Measurements from ENCODE around the gene SREK1IP1.

The SREK1IP1 gene

GRCh38 chr5:64758901-64759300 is 9.6 kb downstream of the SREK1IP1 start:
- DNase-seq (ENCODE audit: extremely low spot score): no peak
- TF ChIP-seq CTCF (IDR thresholded peaks at IDR 0.05; ENCODE audit: control extremely low read depth, extremely low read depth, low read depth, missing control alignments): no peak
- CTCF ChIA-PET: interaction anchor here (0.9 to 3.3 kb wide), 5 partner anchors 9 to 25 kb away, joined by 3 to 14 read pairs (median 3); partner anchors contain the start of genes CWC27 and SREK1IP1
- POLR2A ChIA-PET: no interaction called here

GRCh38 chr5:64754066-64754465 is 14.4 kb downstream of the SREK1IP1 start:
- TF ChIP-seq CTCF (IDR thresholded peaks at IDR 0.05; ENCODE audit: control extremely low read depth, extremely low read depth, low read depth, missing control alignments): no peak
- ChIA-PET POLR2A (no interaction called here), CTCF (interaction anchor here (1.3 kb wide), 2 partner anchors 29 to 729 kb away, joined by 3 to 5 read pairs; no protein-coding TSS in a partner anchor)

GRCh38 chr5:64749385-64749784 is 19.1 kb downstream of the SREK1IP1 start:
- ChIA-PET CTCF (interaction anchor here (0.6 to 1.7 kb wide), 8 partner anchors 9 to 113 kb away, joined by 3 to 4 read pairs (median 4); no protein-coding TSS in a partner anchor), POLR2A (no interaction called here)
- DNase-seq (ENCODE audit: extremely low spot score): no peak
- TF ChIP-seq CTCF (IDR thresholded peaks at IDR 0.05; ENCODE audit: control extremely low read depth, extremely low read depth, low read depth, missing control alignments): no peak

More at GRCh38 chr5:64754066-64754465, 14.4 kb downstream of the SREK1IP1 start:
- no peak for DNase-seq (ENCODE audit: extremely low spot score)

- CTCF ChIA-PET: interaction anchor here (1.1 to 3.3 kb wide), 3 partner anchors 11 to 21 kb away, joined by 3 to 13 read pairs (median 3); partner anchors contain the start of genes CWC27 and SREK1IP1
- POLR2A ChIA-PET: no interaction called here
- no peak for TF ChIP-seq CTCF (IDR thresholded peaks at IDR 0.05; ENCODE audit: control extremely low read depth, extremely low read depth, low read depth, missing control alignments)
- no peak for DNase-seq (ENCODE audit: extremely low spot score)
Measured at GRCh38 chr5:64746446-64746845, 22.0 kb downstream of the SREK1IP1 start.

DNA sequence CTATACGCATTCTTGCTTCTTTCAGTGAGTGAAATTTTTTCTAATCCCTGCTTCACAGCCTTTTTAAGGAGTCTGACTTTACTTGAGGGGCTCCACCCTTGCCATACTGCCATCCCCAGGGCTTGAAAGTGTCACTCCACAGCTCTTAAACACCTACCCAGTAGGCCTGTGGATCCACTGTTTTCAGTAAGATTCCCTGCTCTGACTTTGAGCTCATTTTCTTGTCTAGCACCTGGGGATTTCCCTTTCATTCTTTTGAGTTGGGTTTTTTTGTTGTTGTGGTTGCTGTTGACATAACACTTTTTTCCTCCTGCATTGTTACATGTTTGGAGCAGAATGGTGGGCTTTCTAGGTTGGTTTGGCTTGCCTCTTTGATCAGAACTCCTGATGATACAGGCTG is 23.6 kb downstream of the SREK1IP1 start:
- DNase-seq (ENCODE audit: extremely low spot score): no peak
- ChIA-PET CTCF (interaction anchor here (1.0 to 3.3 kb wide), 3 partner anchors 14 to 39 kb away, joined by 3 to 13 read pairs (median 4); partner anchors contain the start of genes CWC27 and SREK1IP1), POLR2A (no interaction called here)
- no peak for TF ChIP-seq CTCF (IDR thresholded peaks at IDR 0.05; ENCODE audit: control extremely low read depth, extremely low read depth, low read depth, missing control alignments)

DNA sequence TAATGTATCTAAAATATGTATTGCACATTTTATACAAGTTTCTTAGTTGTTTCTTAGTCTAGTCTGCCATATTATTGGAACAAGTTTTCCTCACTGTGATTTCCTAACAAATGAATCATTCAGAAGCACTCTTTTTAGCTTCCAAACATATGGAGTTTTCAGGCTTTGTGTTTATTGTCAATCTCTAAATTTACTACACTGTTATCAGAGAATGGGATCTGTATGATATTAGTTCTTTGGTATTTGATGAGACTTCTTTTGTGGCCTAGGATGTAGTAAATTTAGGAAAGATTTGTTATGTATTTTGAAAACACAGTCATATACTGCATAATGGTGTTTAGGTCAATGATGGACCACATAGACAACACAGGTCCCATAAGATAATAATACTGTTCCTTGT is 25.7 kb downstream of the SREK1IP1 start:
- no peak for TF ChIP-seq CTCF (IDR thresholded peaks at IDR 0.05; ENCODE audit: control extremely low read depth, extremely low read depth, low read depth, missing control alignments)
- CTCF ChIA-PET: no interaction called here
- POLR2A ChIA-PET: no interaction called here
- no peak for DNase-seq (ENCODE audit: extremely low spot score)
